Measurements from ENCODE around the gene SIK2.
A peak's percentile ranks its signal among the peaks of the same experiment; 100 is the strongest.
"Not testable (repeated sequence)": the region's sequence is repeated elsewhere in the genome, so short reads cannot be mapped to it uniquely, and the experiment has no call there.

The SIK2 gene

GRCh38 chr11:111629499-111629898 lies 27.2 kb downstream of the SIK2 start:
- no peak for DNase-seq

GRCh38 chr11:111631024-111631665 lies 28.9 kb downstream of the SIK2 start:
- no peak for DNase-seq

GRCh38 chr11:111631666-111632039 lies 29.4 kb downstream of the SIK2 start:
- no peak for DNase-seq

GRCh38 chr11:111632516-111633220 lies 30.4 kb downstream of the SIK2 start:
- no peak for DNase-seq

GRCh38 chr11:111633248-111633647 lies 31.0 kb downstream of the SIK2 start:
- no peak for DNase-seq

GRCh38 chr11:111633756-111634362 lies 31.6 kb downstream of the SIK2 start:
- DNase-seq = no peak

- no peak for DNase-seq
These were observed 32.9 kb downstream of the SIK2 start for GRCh38 chr11:111634981-111635705.

- DNase-seq = peak; percentile 10
These were observed 33.4 kb downstream of the SIK2 start for GRCh38 chr11:111635706-111636045.

- no peak for DNase-seq
These were observed 35.6 kb downstream of the SIK2 start for GRCh38 chr11:111637885-111638284.

GRCh38 chr11:111639226-111639925 lies 37.1 kb downstream of the SIK2 start:
- no peak for DNase-seq

GRCh38 chr11:111641339-111642015 lies 39.2 kb downstream of the SIK2 start:
- no peak for DNase-seq

- DNase-seq = no peak
These were observed 40.3 kb downstream of the SIK2 start for GRCh38 chr11:111642542-111642941.

GRCh38 chr11:111644922-111645321 lies 42.7 kb downstream of the SIK2 start:
- no peak for DNase-seq

GRCh38 chr11:111645657-111646316 lies 43.5 kb downstream of the SIK2 start:
- no peak for DNase-seq

- DNase-seq = not testable (repeated sequence)
These were observed 49.1 kb downstream of the SIK2 start for GRCh38 chr11:111651336-111651735.

- DNase-seq = no peak
These were observed 49.9 kb downstream of the SIK2 start for GRCh38 chr11:111652184-111652583.

- DNase-seq = no peak
These were observed 52.4 kb downstream of the SIK2 start for GRCh38 chr11:111654601-111655000.

- DNase-seq = no peak
These were observed 53.7 kb downstream of the SIK2 start for GRCh38 chr11:111655924-111656323.

GRCh38 chr11:111657905-111658304 lies 55.7 kb downstream of the SIK2 start:
- not testable (repeated sequence) for DNase-seq

GRCh38 chr11:111658493-111658892 lies 56.2 kb downstream of the SIK2 start:
- not testable (repeated sequence) for DNase-seq

GRCh38 chr11:111659201-111660115 lies 57.2 kb downstream of the SIK2 start:
- DNase-seq = no peak

Measured in DMS79 treated with DMSO at 0.1 percent for 48 hours (cell line).